NCI-H1417 (cell line): Measurements from ENCODE around the gene TRIAP1.
"Not testable (repeated sequence)": the region's sequence is repeated elsewhere in the genome, so short reads cannot be mapped to it uniquely, and the experiment has no call there.

ENCODE experiments used
- DNase-seq, 3 experiments: peaks; one replicate each; lab custom pipeline; 2025; lab: John Stamatoyannopoulos, UW

Gene TRIAP1

GRCh38 chr12:120468821-120469449 is 22.8 kb upstream of the TRIAP1 start:
- DNase-seq = peak in 1 of 3 experiments; percentile 68

DNA sequence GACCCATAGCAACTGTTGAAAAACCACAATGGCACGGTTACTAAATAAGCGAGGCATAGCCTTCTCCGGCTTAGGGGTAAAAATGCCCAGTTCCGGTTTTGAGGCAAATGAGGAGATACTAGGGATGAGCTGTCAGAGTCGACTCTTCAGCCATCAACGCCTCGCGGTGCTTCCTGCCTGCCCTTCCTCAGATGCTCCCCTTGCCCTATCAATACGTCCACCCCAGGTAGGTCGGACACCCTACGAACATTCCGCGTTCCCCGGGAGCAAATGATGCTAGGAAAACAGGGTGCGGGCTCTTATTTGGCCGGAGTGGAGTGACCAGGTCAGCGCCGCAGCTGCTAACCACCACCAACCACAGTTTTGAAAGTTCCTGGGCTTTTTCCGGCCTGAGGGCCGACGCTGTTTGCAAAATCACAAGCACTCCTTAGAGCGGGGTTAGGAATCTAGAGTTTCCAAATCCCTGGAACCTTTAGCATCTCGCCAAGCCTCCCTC is 22.2 kb upstream of the TRIAP1 start:
- peak in 2 of 3 experiments; percentile 64 to 70 for DNase-seq

GRCh38 chr12:120467439-120467838 is 21.3 kb upstream of the TRIAP1 start:
- no peak for DNase-seq

- peak in 2 of 3 experiments; percentile 9 to 48 for DNase-seq
Measured at GRCh38 chr12:120466560-120467315, 20.6 kb upstream of the TRIAP1 start.

GRCh38 chr12:120465756-120466155 is 19.6 kb upstream of the TRIAP1 start:
- DNase-seq = no peak

- DNase-seq = no peak
Measured at GRCh38 chr12:120463712-120464111, 17.5 kb upstream of the TRIAP1 start.

GRCh38 chr12:120462099-120462640 is 16.0 kb upstream of the TRIAP1 start:
- no peak for DNase-seq

GRCh38 chr12:120460157-120460556 is 14.0 kb upstream of the TRIAP1 start:
- no peak for DNase-seq

DNA sequence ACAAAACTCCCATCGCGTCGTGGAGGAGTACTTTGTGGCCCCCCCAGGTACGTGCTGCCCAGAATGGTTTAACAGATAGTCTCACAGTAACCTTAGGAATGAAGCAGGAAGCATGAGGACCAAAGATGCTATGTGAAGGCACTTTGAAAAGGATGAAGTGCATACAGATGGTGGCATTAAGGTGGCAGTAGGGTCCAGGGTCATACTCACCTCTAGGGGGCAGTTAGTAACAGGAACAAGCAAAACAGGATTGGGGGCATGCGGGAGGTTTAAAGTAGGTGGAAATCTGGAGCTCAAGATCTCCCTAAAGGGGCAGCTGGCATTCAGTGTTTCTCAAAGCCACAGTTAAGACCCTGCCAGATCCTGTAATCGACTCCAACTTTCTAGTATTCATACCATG is 10.9 kb upstream of the TRIAP1 start:
- peak in 1 of 3 experiments; percentile 15 for DNase-seq

DNA sequence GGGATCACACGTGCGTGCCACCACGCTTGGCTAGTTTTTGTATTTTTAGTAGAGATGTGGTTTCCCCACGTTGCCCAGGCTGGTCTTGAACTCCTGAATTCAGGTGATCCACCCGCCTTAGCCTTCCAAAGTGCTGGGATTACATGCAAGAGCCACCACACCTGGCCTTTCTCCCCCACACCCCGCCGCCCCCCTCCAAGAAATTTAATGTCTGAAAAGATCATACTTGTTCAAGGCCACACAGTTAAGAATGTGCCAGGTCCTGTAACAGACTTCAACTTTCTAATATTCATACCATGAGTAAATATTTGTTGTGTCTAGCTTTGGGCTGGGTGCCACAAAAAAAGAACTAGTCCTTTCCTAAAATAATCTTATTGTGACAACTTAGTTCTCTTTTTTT is 9.1 kb upstream of the TRIAP1 start:
- DNase-seq = no peak

- peak in 2 of 3 experiments; percentile 26 to 30 for DNase-seq
Measured at GRCh38 chr12:120453977-120454376, 7.8 kb upstream of the TRIAP1 start.

DNA sequence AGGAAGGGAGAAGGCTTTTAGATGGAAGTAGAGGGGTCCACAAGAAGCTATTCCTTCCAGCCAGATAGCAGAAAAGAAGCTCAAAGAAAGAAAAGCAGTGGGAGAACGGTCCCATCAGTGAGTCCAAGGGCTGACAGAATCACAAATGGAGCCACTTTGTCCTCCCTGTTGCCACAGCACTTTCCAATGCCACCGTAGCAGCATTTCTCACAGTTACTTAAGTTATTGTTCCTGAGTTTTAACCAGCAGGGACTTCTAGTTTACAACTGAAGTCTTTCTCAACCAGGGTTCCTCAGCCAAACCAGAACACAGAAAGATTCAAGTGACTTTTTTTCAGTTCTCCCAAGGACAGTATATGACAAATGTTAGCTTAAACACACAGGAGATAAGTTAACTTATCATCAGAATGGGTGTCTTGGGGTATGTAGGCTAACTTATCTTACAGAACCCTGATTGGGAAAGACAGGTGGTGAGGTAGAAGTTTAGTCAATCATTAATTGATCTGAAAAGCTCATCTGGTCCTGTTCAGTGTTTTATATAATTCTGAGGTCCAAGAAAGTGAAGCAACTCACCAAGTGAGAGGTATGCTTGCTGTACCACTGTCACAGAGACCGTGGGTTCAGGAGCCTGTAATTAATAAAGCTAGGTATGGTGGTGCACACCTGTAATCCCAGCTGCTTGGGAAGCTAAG is 7.0 kb upstream of the TRIAP1 start:
- no peak for DNase-seq

- DNase-seq = not testable (repeated sequence)
Measured at GRCh38 chr12:120452524-120452923, 6.3 kb upstream of the TRIAP1 start.

DNA sequence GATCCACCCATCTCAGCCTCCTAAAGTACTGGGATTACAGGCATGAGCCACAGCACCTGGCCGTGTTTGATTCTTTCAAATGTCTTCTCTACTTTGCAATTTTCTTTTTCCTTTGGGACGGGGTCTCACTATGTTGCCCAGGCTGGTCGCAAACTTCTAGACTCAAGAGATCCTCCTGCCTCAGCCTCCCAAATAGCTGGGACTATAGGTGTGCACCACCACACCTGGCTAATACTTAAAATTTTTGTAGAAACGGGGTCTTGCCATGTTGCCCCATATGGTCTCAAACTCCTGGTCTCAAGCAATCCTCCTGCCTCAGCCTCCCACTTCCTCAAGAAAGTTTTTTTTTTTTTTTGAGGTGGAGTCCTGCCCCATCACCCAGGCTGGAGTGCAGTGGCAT is 1.8 kb upstream of the TRIAP1 start:
- no peak for DNase-seq

DNA sequence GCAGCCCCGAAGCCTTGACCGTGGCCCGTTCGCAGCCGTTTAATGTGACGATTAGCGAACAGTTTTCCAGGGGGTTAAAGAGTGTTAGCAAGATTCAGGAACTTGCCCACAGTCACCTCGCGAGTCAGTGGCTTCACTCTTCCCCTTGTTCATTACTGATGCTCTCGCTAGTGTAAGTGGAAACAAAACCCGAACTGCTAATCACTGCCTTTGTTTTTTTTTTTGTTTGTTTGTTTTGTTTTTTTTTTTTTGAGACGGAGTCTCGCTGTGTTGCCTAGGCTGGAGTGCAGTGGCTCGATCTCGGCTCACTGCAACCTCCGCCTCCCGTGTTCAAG is 627 bp upstream of the TRIAP1 start:
- not testable (repeated sequence) for DNase-seq

GRCh38 chr12:120444676-120445075 is 1.5 kb downstream of the TRIAP1 start:
- DNase-seq = no peak

- DNase-seq = peak; percentile 51 to 82 (median 71)
Measured at GRCh38 chr12:120439646-120440247, 6.4 kb downstream of the TRIAP1 start.

DNA sequence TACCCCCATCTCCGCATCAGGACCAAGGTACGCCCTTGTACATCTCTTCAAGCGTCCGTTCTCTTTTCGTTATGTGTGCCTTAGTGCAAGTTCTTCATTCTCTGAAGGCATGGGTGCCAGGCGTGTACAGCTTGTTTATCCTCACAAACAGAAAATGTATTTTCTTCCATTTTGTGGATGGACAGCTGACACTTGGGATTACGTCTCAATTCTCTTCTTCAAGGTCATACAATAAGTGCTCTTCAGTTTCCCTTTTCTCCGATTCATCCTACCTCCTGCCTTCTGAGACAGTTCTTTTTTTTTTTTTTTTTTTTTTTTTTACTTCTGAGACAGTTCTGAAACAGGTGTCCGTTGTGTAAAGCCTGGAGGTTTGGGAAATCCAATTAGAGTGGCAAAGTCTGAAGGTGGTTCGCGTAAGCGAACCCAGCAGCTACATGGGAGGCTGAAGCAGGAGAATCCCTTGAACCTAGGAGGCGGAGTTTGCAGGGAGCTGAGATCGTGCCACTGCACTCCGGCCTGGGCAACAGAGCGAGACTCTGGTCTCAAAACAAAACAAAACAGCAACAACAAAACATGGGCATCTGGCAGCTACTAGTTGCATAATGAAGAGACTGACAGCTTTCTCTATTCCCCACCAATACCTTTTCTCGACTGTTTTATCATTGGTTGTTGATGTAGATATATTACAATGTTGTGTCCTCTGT is 7.5 kb downstream of the TRIAP1 start:
- DNase-seq = no peak

GRCh38 chr12:120437735-120438494 is 8.3 kb downstream of the TRIAP1 start, which contains the start of gene COX6A1:
COX6A1 (plus strand) TSS chr12:120438113; CDS start chr12:120438127, 14 bp downstream.
- peak; percentile 99 to 100 (median 100) for DNase-seq

- DNase-seq = no peak
Measured at GRCh38 chr12:120432772-120433525, 13.2 kb downstream of the TRIAP1 start.
